ENCODE measurements around the gene AK9.
"Not testable (repeated sequence)": the region's sequence is repeated elsewhere in the genome, so short reads cannot be mapped to it uniquely, and the experiment has no call there.

AK9 gene

DNA sequence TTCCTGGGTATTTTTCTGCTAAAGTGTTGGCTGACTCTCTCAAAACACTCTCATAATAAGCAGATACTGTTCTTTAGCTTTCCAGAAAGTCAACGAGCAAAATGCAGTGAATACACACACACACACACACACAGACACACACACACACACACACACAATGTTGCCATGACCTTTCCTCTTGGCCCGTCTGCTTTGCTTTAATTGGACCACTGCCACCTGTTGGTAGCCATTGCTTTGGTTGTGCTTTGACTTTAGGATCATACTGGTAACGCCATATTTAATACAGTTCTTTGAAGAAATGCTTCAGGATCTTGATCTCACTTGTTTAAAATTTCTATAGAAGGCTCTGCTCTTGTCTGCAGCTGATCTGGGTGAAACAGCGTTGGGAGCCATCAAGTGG, 4.5 kb upstream of the AK9 start:
- DNase-seq (ENCODE audit: low read depth) = no peak

DNA sequence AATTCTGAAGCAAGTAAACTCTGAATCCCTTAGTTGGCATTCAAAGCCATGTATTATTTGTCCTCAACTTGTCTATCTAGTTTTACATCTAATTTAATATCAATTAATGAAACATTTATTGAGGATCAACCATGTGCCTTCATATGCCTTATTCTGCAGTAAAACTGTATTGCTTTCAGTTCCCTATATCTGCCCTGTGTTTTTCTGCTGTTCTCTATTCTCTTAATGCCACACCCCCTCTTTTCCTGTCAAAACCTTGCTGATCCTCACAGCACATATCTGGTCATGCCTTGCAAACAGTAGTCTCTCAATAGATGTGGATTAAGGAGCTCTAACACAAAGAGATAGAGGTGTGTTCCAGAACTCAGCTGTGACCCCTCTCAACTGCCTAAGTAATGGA, 2.1 kb upstream of the AK9 start:
- DNase-seq (ENCODE audit: low read depth) = no peak

DNA sequence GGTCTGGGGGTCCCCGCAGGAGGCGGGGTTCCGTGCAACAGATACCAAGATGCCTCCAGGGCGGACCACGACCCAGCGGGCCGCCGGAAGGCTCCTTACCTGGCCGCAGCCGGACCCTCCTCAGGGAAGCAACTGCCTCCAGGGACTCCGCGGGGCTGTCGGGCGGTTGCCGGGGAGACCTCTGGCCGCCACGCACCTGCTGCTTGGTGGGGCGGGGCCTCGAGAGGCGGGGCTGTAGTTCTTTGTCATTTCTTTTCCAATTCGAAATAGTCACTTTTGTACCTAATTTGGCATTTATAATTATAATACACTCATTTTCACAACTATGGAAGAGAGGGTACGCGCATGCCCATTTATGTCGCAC, 647 bp downstream of the AK9 start:
- peak; percentile 33 for DNase-seq (ENCODE audit: low read depth)

DNA sequence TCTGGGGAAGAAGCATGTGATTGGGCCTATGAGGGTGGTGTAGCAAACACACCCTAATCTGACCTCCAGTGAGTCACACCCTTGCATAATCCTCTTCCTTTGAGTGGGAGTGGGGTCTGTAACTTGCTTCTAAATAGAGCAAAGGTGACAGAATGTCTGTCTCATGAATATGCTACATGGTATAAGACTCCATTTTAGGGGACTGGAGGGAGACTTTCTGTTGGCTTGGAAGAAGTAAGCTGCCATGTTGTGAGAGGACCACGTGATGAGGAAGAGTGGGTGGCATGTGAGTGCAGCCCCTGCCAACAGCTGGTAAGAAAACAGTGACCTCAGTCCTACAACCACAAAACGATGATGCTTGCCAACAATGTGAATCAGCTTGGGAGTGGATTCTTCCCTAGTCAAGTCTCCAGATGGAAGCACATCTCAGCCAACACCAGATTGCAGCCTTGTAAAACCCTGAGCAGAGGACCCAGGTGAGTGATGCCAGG, 3.7 kb downstream of the AK9 start:
- DNase-seq (ENCODE audit: low read depth) = no peak

DNA sequence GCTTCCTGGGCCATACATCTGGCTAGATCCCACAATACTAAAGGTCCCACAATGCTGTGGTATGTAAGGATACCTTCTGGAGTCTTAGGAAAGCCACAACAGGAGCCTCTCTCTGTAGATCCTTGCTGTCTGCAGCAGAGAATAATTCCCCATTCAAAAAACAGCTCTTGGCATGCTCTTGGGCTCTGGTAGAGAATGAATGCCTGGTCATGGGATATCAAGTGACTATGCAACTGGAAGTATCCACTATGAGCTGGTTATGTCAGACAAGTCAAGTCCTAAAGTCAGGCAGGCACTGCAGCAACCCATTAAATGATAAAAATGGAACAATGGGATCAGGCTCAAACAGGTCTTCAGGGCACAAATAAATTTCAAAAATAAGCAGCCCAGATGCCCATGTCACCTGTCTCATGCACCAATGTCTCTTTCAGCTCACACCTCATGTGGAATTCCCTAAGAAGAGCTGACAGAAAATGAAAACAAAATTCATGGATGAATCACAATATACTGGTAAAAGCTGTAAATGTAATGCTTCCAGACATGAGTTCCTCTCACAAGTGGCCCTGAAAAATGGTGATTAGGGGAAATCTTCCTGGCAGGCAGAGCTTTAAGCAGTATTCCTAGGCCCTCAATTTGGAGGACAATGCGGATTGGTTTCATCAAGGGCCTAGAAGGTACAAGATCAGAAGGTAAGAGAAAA, 4.3 kb downstream of the AK9 start:
- no peak for DNase-seq (ENCODE audit: low read depth)

DNA sequence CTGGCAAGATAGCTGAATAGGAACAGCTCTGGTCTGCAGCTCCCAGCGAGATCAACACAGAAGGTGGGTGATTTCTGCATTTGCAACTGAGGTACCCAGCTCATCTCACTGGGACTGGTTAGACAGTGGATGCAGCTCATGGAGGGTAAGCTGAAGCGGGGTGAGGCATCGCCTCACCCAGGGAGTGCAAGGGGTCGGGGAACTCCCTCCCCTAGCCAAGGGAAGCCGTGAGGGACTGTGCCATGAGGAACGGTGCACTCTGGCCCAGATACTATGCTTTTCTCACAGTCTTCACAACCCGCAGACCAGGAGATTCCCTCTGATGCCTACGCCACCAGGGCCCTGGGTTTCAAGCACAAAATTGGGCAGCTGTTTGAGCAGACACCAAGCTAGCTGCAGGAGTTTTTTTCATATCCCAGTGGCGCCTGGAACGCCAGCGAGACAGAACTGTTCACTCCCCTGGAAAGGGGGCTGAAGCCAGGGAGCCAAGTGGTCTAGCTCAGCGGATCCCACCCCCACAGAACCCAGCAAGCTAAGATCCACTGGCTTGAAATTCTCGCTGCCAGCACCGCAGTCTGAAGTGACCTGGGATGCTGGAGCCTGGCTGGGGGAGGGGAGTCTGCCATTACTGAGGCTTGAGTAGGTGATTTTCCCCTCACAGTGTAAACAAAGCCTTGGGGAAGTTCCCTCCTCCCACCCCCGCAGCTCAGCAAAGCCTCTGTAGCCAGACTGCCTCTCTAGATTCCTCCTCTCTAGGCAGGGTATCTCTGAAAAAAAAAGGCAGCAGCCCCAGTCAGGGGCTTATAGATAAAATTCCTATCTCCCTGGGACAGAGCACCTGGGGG, 12.1 kb downstream of the AK9 start:
- not testable (repeated sequence) for DNase-seq (ENCODE audit: low read depth)

DNA sequence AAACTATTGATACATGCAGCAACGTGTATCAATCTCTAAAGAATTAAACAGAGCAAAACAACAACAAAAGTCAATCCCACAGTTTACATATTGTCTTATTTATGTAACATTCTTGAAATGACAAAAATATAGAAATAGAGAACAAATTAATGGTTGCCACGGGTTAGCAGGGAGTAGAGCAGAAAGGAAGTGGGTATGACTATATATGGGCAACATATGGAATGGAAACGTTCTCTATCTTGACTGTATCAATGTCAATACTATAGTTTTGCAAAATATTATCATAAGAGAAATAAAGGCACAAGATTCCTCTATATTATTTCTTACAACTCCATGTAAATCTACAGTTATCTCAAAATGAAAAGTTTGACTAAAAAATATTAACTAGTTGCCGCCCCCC, 12.8 kb downstream of the AK9 start:
- DNase-seq (ENCODE audit: low read depth) = no peak

DNA sequence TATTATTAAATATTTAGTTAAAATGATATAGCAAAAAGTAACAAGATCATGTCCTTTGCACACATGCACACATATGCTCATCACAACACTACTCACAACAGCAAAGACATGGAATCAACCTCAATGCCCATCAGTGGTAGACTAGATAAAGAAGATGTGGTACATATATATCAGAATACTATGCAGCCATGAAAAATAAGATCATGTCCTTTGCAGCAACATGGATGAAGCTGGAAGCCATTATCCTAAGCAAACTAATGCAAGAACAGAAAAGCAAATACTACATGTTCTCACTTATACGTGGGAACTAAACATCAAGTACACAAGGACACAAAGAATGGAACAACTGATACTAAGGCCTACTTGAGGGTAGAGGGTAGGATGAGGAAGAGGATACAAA, 14.3 kb downstream of the AK9 start:
- DNase-seq (ENCODE audit: low read depth) = no peak

DNA sequence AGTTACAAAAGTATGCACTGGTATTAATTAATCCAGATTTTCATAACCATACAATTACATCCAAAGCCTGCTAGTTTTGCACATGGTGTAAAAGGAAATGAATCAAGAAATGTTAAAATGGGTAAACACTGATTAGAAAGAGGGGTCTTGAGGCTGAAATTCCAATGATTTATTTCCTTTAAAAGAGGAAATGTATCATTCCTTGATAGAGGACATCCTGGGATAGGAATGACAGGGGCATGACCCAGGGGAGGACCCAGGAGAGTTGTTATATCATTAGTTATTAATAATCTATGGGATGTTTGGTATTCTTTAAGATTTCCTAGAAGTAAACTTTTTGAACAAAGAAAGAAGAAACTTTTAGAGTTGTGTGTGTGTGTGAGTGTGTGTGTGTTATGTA, 18.2 kb downstream of the AK9 start:
- DNase-seq (ENCODE audit: low read depth) = no peak

DNA sequence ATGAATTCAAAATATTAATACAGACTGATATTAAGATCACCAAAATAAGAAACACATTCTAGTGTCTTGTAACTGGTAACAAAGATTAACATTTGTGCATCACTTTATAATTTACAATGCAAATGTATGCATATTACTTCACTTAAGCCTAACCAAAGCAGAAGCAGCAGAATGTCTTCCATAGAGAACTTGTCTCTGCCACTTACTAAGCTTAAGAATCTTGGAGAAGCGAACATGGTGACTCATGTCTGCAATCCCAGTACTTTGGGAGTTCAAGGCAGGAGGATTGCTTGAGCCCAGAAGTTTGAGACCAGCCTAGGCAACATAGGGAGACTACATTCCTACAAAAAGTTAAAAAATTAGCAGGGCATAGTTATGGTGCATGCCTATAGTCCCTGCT, 18.8 kb downstream of the AK9 start:
- DNase-seq (ENCODE audit: low read depth) = no peak

DNA sequence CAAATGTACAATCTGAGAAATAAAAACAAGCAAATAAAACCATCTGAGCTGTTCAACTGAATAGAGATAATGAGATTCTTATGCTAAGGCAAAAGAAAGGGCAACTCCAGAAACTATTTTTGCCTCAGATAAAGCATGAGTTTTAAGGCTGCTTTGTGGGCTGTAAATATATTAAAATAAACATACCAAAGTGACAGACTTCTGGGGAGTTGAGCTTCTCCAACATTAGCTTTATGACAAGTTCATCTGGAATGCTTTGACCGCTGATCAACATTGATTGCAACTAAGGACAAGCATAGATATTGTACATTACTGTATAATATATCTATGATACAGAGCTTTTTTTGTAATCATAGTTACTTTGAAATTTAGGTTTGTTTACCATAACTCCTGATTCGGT, 19.3 kb downstream of the AK9 start:
- DNase-seq (ENCODE audit: low read depth) = no peak

DNA sequence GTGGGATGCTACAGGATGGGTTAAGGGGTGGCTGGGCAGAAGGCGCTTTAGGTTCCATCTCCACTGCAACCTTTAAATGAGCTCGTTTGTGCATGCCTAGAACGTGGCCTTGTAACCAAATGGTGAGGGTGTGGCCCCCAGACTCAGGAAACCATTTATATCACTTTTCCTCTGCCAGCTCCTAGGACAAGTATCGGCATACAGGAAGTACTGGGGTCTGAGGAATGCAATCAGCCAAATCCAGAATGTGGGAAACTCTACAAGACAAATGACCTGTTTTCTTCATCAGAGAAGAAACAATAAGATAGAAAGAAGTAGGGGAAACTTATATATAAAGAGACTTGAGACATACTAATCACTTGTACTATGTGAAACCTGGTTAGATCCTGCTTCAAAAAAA, 21.2 kb downstream of the AK9 start:
- no peak for DNase-seq (ENCODE audit: low read depth)

DNA sequence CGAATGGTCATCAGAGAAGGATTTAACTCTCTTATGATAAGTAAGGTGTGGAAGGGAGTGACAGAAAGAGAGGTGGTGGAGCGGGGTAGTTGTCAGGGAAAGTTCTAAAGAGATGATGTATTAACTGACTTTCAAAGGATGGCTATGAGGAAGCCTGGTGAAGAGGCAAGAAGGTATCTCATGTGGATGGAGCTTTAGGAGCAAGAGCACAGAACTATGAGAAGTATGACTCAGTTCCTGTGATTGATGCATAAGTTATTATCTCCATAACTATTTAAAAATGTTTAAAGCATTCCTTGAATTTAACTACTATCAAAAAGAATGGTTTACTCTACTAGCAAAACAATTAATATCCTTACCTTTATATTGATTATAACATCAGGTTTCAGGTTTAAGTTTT, 28.8 kb downstream of the AK9 start:
- DNase-seq (ENCODE audit: low read depth) = no peak

DNA sequence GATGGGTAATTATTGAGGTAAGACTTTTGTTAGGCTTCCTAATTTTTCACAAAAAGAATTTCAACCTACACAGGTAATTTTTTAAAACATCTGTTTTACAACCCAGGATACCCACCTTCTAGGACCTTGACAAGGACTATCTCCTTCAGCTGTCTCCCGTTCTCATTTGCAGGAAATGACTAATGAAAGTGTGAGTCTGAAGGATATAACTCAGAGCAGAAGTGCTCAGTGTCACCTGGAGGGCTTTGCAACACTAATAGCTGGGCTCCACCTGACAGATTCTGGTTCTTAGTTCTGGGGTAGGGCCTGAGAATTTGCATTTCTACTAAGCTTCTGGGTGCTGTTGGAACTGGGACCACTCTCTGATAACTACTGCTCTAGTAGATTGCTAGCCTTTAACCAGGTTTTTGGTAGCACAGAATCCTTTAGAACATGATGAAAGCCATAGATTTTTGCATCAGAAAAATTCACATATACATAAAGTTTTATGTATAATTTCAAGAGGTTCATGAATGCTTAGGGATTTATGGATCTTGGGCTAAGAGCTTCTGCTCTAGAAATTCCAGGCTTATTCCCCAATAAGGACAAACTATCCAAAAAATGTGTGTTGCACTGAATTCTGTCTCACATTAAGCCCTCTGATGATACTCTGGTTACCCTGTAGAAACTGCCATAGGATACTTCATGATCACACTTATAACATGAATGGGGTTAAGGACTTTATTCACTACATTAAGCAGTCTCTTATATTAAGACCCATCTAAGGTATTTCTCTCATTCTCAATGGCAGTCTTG, 30.3 kb downstream of the AK9 start:
- DNase-seq (ENCODE audit: low read depth) = no peak

DNA sequence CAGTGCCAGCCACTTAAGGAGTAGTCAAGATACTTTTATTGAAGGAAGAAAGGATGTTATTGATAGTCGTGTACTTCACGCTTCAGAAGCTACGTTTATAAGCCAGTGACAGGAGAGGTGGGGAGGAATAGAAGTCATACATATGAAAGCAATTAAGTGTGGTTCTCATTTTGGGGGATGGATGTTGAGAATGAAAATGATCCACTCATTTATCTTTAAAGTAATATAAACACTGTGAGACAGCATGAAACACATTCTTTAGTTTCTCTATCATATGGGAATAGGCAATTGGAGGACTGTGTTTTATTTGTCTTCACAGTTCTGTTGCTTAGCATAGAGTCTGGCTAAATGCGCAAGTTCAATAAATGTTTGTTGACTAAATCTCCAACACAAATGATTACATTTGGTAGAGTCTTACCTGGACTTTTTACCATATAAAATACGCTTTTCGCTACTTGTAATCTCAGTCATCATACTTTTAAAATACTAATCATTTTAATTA, 35.2 kb downstream of the AK9 start:
- no peak for DNase-seq (ENCODE audit: low read depth)

DNA sequence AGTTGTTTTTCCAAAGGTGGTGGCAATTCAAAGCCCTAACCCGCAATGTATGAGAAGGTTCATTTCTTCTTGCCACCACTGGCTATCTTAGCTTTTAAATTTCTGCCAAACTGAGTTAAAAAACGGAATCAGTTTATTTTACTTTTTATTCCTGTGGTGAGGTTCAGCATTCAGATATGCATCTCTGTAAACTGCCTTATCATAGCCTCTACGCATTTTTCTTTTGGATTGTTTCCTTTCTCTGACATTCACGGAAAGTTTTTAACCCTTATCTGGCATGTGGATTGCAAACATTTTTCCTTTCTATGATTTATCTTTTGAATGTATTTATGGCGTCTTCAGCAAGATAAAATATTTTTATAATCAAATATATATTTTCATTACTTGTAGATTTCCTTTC, 37.7 kb downstream of the AK9 start:
- DNase-seq (ENCODE audit: low read depth) = no peak

DNA sequence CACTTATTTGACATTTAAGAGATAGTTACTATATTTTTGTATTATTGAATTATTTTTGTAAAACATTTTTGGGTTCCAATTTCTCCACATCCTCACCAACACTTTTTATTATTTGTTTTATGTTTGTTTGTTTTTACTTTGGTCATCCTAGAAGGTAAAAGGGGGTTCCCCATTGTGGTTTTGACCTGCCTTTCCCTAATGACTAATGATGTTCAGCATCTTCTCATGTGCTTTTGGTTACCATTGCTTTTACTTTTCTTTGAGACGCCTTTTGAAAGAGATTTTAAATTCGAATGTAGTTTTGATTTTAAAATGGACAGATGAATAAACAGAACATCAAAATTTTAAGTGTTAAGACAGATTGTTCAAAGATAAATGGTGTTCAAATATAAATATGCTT, 46.9 kb downstream of the AK9 start:
- DNase-seq (ENCODE audit: low read depth) = no peak

DNA sequence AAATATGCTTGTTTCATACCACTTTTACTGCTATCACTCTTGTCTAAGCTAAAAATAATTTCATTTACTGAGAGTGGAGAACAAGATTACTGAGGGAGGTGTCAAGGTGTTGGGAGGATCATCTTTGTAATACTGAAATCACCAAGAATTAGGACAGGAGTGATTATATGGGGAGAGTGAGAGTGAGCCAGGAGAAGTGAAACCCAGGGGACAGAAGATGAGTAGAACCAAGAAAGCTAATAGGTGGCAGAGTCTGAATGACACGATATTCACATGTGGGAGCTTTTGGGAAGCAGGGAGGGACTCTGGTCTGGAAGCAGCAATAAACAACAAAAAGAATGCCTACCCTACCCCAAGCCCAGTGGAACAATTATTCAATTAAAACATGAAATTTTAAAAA, 58.6 kb downstream of the AK9 start:
- DNase-seq (ENCODE audit: low read depth) = no peak

DNA sequence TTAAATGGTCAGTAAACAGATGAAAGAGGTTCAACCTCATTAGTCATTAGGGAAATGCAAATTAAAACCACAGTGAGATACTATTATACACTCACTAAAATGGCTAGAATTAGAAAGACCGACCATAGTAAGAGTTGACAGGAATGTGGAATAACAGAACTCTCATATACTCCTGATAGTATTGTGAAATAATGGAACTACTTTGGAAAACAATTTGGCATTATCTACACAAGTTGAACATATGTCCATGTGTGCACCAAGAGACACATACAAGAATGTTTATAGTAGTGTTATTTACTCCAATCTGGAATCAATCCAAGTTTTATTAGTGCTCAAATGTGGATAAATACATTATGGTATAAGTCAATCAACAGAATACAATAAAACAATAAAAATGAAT, 59.6 kb downstream of the AK9 start:
- no peak for DNase-seq (ENCODE audit: low read depth)

DNA sequence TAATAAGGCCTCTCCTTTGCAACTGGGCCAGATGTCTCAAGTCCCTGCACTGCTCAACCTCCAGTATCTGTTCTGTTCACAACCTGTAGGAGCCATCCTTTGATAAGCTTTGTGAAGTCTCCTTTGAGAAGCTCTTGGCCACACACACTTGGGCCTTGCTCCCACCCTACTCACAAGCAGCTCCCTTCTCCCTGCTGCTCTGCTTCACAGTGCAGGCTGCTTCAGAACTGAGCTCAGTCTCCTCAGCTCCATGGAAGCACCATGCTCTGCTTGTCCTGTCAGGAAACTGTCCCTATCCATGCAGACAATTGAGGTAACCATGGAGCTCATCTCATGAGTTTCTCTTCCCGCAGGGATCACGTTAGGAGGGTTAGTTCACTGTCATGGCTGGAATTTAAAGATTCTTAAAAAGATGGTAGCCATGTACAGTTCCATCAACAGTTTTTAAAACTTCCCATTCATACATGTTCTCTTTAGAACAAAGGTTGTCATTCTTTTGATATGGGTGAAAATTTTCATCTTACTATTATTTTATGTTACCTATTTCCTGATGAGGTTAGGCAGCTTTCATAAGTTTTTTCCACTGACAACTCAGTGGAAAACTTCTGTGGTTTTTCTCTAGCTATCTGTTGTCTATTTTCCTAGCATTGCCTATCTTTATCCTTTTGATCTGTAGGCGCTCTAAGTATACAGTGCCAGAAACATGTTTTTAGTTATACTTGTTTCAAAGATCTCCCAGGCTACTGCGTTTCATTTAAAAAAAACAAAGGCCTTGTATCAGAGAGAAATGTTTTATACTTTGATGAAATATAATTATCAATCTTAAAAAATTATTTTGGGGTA, 62.6 kb downstream of the AK9 start:
- no peak for DNase-seq (ENCODE audit: low read depth)

DNA sequence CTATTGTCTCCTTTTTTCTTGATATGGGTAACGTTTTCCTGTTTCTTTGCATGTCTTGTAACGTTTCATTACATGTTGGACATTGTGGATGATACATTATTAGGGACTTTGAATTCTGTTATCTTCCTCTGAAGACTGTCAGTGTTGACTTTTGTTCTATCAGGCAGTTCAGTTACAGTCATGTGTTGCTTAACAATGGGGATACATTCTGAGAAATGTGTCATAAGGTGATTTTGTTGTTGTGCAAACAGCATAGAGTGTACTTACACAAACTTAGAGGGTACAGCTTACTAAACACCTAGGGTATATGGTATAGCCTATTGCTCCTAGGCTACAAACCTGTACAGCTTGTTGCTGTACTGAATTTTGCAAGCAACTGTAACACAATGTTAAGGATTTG, 64.7 kb downstream of the AK9 start:
- no peak for DNase-seq (ENCODE audit: low read depth)

DNA sequence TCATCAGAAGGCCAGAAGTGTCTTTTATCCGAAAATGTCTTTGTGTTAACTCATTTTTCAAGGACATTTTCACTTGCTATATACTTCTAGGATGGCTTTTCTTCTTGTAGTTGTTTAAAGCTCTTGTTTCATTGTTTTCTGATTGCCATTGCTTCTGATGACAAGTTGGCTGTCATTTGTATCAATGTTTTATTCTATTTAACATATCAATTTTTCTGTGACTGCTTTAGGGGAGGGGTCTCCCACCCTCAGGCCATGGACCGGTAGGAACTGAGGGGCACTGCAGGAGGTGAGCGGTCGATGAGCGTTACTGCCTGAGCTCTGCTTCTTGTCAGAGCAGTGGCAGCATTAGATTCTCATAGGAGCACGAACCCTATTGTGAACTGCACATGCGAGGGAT, 65.8 kb downstream of the AK9 start:
- no peak for DNase-seq (ENCODE audit: low read depth)
